HG02852 (cell line): Measurements from ENCODE around the gene ATAD3C.
"Not testable (repeated sequence)": the region's sequence is repeated elsewhere in the genome, so short reads cannot be mapped to it uniquely, and the experiment has no call there.

Experiments
- ATAC-seq: cut with Tn5 transposase; IDR thresholded peaks from one replicate; pipeline ENCODE4 v1.9.1; 2021; ENCODE audit warnings: mild to moderate bottlenecking, moderate library complexity; ENCODE audit not compliant: unreplicated experiment

The ATAD3C gene

DNA sequence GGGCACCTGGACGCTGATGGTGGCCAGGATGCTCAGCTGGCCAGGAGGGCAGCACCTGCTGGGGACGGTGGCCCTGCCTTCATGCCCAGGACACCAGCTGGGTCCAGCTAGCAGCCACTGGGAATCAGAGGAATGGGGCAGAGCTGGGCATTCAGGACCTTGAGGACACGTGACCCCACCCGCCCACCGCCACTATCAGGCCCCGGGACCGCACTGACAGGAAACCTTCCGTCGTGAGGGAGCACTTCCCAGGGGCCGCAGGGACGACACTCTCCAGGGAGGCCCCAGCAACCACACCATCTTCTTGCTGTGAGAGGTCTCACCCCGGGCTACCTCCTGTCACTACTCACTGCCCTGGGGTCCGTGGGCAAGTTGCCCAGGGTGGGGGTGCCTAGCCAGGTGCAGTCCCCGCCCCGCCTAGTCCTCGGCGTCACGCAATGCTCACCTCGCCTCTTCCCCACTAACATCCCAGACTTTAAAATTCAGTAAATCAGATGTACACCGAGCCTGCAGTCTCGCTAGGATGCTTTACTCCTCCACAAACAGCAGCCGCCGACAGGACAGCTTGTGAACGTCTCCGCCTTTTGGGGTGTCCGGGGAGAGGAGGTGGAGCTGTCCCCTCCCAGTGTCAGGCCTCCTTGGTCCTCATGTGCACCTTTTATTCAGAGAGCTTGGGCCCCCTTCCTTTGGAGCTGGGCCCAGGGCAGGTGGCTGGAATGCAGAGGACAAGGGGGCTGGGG, 9.1 kb upstream of the ATAD3C start:
- no peak for ATAC-seq

DNA sequence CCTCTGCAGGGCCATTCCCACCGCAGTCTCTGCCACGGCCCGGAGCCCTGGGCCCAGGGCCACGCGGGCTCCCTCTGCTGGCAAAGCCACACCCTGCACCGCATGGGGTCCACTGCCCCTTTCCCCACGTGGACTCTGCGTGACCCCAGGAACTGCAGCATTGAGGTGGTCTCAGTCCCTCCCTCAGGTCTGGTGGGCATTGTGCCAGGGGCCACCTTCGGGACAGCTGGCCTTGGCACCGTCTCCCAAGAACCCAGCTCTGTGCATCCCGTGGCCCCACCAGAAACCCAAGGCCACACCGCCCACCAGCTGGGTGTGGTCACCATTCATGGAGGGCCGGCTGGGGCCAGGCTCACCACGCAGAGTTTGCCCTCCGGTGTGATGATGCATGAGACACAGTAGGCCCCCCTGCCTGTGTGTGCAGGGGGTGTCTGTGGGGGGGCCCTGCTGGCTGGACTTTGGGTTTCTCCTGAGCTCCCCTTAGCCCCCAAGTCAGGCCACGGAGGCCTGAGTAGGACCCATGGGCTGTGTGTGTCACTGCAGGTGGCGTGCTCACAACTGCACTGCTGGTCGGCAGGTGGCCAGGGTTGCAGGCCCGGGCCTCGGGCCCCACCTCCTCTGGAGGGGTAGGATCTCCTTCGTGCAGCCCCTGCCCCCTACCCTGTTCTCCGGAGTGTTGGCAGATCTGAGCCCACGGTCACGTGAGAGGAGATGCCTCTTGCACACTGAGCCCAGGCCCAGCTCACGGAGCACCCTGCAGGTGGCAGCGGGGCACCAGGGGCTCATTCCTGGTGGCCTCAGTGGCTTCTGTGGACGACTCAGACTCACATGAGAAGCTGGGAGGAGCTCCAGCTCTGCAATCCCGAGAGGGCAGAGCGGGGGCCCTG, 8.2 kb upstream of the ATAD3C start:
- ATAC-seq: no peak

DNA sequence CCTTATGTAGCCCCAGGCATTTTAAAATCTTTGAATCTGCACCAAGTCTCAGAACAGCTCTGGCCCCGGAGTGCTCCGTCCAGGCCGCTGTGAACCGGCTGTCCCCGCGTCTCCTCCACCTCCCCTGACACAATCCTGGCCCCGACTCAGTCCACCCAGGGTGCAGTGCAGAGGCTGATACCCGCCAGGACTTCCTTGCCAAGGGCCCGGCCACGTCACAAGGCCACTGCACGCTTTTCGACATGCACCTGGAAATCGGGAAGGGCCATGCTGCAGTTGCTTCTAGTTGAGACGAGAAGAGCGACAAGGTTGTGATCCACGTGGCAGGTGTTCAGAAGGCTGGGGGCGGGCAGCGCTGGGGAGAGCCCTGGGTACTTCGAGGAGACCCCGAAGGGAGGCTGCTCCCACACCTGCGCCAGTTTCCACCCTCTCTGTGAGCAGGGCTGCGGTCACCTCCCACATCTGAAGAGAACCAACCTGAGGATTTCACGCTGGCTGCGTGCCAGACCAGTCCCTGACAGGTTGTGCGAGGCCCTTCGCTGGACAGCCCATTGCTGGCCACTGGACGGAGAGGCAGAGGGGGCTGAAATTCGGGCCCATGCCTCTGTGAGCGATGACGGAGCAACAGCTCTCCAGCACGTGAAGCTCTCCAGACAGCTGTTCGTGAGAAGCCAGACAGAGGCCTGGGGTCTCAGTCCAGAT, 7.3 kb upstream of the ATAD3C start:
- ATAC-seq: no peak

DNA sequence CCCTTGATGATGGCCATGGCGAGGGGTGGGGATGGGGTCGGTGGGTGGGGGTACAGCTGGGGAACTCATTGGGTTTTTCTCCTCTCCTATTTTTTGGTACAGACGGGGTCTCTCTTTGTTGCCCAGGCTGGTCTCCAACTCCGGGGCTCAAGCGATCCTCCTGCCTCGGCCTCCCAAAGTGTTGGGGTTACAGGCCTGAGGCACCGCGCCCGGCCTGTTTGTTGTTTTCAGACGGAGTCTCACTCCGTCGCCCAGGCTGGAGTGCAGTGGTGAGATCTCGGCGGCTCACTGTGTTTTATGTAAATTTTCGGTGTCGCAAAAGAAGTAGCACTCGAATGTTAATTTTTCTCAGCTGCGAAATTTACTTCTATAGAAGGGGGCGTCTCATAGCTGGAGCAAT, 2.9 kb upstream of the ATAD3C start:
- ATAC-seq: not testable (repeated sequence)

DNA sequence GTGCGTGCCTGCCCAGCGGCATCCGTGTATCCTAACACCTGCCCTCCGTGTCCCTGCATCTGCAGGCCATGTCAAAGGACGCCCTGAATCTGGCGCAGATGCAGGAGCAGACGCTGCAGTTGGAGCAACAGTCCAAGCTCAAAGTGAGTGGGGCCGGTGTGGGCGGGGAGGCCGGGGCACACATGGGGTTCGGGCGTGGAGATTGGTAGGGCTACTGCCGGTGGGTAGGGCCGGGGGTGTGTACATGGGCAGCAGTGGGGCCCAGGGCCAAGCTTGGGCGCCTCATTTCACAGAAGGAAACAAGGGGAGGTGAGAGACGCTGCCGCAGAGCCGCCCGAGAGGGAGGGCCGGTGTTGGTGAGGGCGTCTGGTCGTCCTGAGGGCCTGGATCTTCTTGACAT, 1.1 kb downstream of the ATAD3C start:
- ATAC-seq: not testable (repeated sequence)

DNA sequence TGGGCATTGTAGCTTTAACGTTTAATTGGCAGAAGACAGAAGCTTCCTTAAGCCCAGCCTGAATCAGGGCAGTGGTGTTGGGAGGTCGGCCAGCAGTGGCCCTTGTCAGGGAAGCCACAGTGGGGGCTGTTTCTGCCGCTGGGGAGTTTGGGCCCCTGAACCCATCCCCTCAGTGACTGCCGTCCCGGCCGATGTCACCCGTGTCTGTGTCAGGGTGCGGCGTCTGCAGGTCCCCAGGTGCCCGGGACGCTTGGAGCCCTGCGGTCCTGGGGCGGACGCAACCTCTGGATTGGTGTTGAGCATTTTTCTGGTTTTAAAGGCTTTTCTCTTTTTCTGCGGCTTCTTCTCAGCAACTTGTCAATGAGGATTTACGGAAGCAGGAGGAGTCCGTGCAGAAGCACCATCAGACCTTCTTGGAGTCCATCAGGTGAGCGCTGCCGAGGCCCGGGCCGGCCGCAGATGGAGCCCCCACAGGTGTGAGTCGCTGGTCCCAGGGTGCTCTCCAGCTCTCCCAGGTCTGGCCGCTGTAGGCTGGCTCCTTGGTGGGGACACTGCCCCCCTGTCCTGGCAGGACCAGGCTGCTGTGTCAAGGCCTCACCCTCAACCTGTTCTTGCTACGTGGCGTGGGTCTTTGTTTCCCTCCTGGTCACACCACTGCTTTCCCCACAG, 2.3 kb downstream of the ATAD3C start:
- ATAC-seq: no peak

DNA sequence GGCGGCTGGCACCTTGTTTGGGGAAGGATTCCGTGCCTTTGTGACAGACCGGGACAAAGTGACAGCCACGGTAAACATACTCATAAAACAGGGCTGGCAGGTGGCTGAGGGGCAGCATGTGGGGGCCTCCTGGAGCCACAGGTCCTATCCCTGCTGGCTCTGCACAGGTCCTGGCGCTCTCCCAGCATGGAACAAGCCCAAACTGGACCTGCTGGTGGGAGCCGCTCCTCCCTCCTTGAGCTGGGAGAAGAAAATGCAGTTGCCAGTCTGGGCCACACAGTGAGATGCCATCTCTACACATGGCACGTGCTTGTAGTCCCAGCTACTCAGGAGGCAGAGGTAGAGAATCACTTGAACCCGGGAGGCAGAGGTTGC, 2.9 kb downstream of the ATAD3C start:
- not testable (repeated sequence) for ATAC-seq

DNA sequence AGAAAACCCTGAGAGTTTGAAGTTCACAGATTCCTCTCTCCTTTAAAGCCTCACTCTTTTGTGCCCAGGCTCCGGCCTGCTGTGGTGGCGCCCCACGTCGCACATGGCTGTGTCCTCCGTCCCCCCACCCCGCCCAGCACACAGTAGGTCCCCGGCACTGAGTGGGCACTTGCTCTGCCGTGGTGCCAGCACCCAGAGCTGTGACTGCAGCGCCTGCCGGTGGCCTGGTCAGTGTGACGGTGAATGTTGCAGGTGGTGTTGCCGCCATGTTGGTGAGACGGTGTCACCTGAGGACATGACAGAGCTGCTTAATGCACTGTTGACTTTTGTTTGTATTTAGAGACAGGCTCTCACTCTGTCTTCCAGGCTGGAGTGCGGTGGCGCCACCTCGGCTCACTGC, 3.4 kb downstream of the ATAD3C start:
- no peak for ATAC-seq

DNA sequence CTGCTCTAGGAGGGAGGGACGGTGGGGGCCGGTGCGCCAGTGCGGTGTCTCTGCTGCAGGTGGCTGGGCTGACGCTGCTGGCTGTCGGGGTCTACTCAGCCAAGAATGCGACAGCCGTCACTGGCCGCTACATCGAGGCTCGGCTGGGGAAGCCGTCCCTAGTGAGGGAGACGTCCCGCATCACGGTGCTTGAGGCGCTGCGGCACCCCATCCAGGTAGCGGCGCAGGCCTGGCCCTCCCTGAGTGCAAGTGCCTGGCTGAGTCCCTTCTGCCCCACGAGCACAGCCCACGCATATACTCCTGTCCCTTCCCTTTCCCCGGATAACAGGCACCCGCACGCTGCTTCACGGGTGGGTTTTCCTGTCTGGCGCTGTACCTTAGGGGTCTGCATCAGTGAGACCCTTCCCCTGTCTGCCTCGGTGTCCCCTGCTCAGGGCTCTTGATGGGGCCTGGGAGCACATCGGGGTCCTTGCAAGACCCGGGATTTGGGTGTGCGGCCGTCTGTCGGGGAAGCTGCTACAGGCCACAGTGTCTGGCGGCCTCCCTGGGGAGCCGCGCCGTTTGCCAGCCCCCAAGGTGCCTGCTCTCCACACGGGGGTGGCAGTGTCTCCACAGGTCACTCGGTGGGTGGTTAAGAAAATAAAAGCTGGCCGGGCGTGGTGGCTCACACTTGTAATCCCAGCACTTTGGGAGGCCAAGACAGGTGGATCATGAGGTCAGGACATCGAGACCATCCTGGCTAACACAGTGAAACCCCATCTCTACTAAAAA, 5.0 kb downstream of the ATAD3C start:
- ATAC-seq: not testable (repeated sequence)

DNA sequence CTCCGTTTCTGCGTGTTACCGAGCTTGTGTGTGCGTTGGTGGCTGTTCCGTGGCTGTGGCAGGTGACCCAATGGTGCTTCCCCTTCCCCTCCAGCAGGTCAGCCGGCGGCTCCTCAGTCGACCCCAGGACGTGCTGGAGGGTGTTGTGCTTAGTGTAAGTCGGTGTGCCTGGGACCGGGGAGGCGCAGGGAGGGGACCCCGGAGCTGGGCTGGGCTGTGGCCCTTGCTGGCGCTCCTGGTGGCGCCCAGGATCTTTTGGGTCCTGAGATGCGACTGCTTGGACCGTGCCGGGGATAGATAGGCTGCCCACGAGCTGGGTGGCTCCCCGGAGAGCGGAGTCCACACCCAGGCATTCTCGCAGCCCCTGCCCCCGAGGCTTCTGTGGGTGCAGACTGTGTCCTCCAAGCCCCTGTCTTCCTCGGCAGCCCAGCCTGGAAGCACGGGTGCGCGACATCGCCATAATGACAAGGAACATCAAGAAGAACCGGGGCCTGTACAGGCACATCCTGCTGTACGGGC, 5.9 kb downstream of the ATAD3C start:
- ATAC-seq: no peak

DNA sequence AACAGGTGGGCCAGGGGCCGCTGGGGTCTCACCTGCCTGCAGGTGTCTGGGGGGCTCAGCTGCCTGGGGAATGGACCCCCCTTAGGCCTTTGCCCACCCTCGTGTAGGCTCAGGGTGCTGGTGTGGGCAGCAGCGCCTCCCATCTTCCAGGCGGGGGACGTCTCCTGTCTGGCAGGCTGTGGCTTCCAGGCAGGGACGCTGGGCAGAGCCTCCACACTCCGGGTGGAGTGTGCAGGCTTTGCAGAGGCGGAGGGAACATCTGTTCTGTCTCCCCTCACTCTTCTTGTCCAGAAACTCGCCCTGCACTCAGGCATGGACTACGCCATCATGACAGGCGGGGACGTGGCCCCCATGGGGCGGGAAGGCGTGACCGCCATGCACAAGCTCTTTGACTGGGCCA, 6.4 kb downstream of the ATAD3C start:
- ATAC-seq: not testable (repeated sequence)

DNA sequence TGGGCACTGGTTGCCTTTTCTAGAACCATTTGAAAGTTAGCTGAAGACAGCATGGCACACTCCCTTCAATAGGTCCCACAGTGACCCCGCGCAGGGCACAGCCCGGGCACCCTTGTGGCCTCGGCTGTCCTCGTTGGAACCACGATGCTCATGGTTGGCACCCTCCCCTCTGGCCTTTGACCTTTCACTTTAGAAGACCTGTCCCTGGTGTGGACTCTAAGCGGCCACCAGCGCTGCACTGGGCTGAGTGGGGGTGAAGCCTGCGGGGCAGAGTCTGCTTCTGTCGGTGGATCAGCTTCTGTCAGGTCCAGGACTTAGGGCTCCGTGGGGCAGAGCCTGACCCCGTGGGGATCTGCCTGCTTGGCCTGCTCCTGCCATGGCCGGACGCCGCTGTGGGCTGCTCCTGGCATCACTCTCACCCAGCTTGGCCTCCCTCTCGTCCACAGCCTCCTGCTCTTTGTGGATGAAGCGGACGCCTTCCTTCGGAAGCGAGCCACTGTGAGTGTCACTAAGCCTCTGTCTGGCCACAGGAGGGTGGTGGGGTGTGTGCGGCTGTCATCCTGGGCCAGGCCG, 7.3 kb downstream of the ATAD3C start:
- ATAC-seq: not testable (repeated sequence)

DNA sequence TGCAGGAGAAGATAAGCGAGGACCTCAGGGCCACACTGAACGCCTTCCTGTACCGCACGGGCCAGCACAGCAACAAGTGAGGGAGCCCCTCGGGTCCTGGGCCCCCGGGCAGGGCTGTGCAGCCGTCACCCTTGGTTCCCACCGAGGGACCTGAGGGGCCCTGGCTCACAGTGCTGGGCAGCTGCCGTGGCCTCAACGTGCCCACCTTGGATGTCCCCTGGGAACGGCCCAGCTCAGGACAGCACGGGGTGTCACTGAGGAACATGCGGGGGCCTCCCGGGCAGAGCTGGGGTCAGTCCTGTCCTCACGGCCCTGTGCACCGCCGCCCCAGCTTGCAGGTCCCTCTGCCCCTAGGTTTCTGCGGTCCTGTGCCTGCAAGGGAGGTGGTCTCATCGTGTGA, 9.7 kb downstream of the ATAD3C start:
- not testable (repeated sequence) for ATAC-seq

DNA sequence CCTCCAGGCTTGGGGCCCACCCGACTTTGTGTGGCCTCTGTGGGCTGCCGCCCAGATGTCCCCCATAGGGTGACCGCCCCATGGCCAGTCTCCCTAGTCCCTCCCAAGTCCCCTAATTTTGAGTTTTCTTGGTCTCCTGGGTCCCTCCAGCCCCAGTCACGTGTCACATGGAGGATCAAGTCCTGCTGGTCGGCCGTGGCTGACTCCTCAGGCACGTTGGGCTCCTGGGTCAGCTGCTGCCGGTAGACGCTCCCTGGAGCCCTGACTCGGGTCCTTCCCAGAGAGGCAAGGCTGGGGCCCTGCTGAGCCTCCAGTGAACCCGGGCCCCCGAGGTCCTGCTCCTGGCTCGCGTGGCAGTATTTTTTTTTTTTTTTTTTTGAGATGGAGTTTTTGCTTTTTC, 10.2 kb downstream of the ATAD3C start:
- ATAC-seq: not testable (repeated sequence)

DNA sequence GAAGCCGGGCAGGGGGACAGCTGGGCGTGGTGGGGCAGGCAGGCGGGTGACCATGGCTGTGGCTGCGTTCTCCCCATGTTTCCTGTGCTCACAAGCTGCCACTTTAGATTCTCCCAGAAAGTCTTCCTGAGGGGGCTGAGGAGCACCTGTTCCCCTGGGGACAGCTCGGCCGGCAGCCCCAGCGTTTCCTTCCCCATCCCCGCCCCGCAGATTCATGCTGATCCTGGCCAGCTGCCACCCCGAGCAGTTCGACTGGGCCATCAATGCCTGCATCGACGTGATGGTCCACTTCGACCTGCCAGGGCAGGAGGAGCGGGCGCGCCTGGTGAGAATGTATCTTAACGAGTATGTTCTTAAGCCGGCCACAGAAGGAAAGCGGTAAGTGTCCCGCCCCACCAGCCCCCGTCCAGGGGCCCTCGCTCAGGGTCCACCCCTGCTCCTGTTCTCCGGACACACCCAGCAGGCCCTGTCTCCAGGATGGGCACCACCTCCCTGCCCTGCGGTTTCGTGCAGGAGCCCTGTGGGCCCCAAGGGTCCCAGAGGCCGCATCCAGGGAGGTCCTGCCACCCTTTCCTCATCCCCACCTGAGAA, 11.1 kb downstream of the ATAD3C start:
- ATAC-seq: no peak

DNA sequence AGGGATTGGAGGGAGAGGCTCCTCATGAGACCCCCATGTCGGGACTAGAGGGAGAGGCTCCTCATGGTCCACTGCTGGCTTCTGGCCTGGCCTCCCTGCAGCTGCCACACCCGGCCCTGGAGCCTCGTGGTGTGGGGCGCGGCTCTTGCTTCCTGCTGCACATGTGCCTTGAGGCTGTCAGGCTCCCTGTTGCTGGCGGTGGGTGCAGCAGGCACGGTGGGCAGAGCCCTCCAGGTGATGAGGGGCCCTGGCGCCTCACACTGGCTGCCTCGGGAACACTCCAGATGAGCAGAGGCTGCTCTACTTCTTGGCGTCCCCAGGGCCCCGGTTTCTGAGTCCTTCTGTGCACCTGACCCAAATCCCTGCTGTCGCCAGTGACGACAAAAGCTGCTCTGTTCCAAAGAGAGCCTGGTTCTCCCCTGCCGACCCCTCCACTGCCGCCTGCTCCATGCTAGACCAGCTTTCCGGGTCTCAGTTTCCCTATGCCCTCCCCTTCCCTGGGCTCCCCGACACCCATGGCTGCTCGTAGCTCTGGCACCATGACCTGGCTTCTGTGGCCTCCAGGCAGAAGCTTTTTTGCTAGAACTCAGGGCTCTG, 12.3 kb downstream of the ATAD3C start:
- no peak for ATAC-seq

DNA sequence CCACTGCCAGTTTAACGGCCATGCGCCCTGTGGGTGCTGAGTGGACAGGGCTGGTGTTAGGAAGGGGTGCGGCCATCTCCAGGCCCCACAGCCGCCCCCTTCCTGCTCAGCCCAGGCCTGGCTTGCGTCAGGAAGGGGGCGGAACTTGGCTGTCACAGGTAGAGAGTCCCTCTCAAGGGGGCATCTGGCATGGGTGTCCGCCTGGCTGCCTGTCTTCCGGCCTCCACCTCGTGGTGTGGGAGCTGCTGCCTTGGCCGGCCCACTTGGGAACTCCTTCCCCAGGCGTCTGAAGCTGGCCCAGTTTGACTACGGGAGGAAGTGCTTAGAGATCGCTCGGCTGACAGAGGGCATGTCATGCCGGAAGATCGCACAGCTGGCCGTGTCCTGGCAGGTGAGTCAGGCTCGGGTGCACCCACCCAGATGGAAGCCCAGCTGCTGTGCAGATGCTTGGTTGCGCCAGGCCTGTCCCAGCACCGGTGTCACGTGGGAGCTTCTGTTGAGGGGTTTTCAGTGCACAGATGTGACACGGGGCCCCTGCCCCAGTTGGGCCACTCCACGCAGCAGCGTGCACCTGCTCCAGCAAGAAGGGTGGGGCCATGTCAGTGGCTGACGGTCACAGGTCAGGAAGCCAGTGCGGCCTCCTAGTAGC, 13.0 kb downstream of the ATAD3C start:
- no peak for ATAC-seq

DNA sequence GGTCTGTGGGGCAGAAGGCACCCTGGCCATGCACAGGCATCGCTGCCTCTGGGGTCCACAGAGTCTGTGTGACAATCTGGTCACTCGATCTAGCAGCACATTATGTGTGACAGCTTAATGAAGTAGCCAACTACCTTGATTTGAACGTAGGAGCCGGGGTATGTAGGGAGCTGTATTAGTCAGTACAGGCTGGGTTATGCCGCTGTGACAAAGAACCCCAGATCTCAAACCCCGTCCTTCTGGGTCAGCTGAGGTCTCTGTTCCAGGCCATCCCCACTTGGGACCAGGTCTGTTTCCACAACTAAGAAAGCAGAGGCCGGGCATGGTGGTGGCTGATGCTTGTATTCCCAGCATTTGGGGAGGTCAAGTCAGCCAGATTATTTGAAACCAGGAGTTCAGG, 13.8 kb downstream of the ATAD3C start:
- ATAC-seq: no peak
